Stomach (tissue), 9 donors: ENCODE measurements around the gene COG7. TPM values are rescaled to one million over a fixed set of nuclear protein-coding genes. Genes with fewer than 3 reads are reported as not detected.

Experiments used
- DNase-seq, 2 donors: peaks; one replicate each; pipeline versions ENCODE4 v3.0.0 to v3.0.0-alpha.2; 2013 to 2019
- H3K27ac ChIP-seq, 5 donors: fragments of 200-600 bp in 4 of 5; sonication (generic) in 4 of 5; one replicate each; pipeline ENCODE4 v1.5.1; 2013 to 2019; ENCODE audit warnings: mild to moderate bottlenecking in 1 of 5, moderate library complexity in 1 of 5
- H3K27me3 ChIP-seq, 3 donors: fragments of 200-600 bp; sonication (generic); one replicate each; pipeline ENCODE4 v1.5.1; 2017 to 2019; ENCODE audit warnings: mixed run types in 1 of 3
- H3K36me3 ChIP-seq, 4 donors: fragments of 200-600 bp; sonication (generic); 1 replicate in 3 of 4; 2 replicates in 1 of 4; pipeline ENCODE4 v1.5.1; 2016 to 2019
- H3K4me1 ChIP-seq, 4 donors: fragments of 200-600 bp; sonication (generic); one replicate each; pipeline ENCODE4 v1.5.1; 2016 to 2019
- H3K4me3 ChIP-seq, 4 donors: fragments of 200-600 bp; sonication (generic) in 3 of 4; one replicate each; pipeline ENCODE4 v1.5.1; 2016 to 2019; ENCODE audit warnings: mild to moderate bottlenecking in 1 of 4
- H3K9me3 ChIP-seq, 4 donors: fragments of 200-600 bp; sonication (generic); one replicate each; pipeline ENCODE4 v1.5.1; 2016 to 2019
- EP300 ChIP-seq: sonication (generic); formaldehyde crosslinking; IDR thresholded peaks from one replicate; pipeline ENCODE4 v1.6.1; 2017; ENCODE audit warnings: antibody characterized with exemption
- POLR2A ChIP-seq, 4 donors: fragments of 450-650 bp; IDR thresholded peaks; one replicate each; pipeline ENCODE4 v1.6.1; 2016; ENCODE audit warnings: antibody characterized with exemption in 4 of 4, control low read depth in 2 of 4, mild to moderate bottlenecking in 1 of 4, moderate library complexity in 1 of 4
- POLR2AphosphoS5 ChIP-seq, 3 donors: sonication (generic); formaldehyde crosslinking; IDR thresholded peaks; one replicate each; pipeline ENCODE4 v1.6.1; 2016; ENCODE audit warnings: antibody characterized with exemption in 3 of 3
- WGBS, 5 donors: extraction: QIAGEN DNeasy Blood & Tissue Kit in 3 of 5; methylation state at CpG; one replicate each; pipeline versions ENCODE4 v1.1.5 to v1.1.7; 2013 to 2018; 5-methylcytosine and 5-hydroxymethylcytosine counted together
- intact Hi-C: fragments of 100-400 bp; cut with DNase I; formaldehyde crosslinking; loops from one replicate; pipeline ENCODE4 v1.15.1; 2023; ENCODE audit warnings: low total_unique reads
- polyA plus RNA-seq, 3 donors: library from polyadenylated mRNA; stranded (reverse); fragments of 200-250 nt; gene quantifications; one replicate each; pipeline ENCODE4 v1.2.3, GENCODE V29; 2013
- total RNA-seq, 5 donors: library from RNA; depleted of rRNA; stranded (reverse); fragments of >200 nt; gene quantifications; one replicate each; pipeline versions ENCODE4 v1.1.0 to v1.2.3, GENCODE V29; 2014 to 2016
- TF ChIP-seq, protein P1 (sequence below), 7 experiments: fragments of 450-650 bp in 4 of 7; fragments of 200-600 bp in 3 of 7; sonication (generic) in 3 of 7; IDR thresholded peaks; one replicate each; pipeline ENCODE4 v1.5.1; 2016 to 2019; ENCODE audit warnings: antibody characterized with exemption in 7 of 7, control low read depth in 2 of 7, mild to moderate bottlenecking in 1 of 7
- donor health status: healthy with polysubstance abuse.
- donor health status: Bipolar disorder and iron deficiency.
- donor health status: healthy.

Gene COG7
- total and polyA plus RNA-seq, 8 donors = 11.0 to 80.5 (median 27.7) TPM

DNA sequence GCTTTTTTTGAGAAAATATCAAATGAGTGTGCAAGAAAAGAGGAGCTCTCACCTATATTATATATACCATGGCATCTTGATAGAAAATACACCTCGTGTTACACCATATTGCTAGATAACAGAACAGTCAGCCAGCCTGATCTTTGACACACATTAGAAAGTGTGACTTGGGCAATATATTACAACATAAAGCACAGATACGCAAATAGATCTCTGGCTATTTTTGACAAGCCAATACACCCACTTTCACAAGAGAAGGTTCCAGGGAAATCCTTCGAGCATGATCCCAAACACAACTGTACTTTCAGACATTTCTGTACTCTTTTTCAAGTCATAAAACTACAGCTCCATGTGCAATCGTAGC is 47.9 kb upstream of the COG7 start:
- Histone ChIP-seq H3K4me1 (peaks cover 40 to 95% (median 80%) of the 10 kb centered on the region in 4 donors), H3K27me3 (no peaks in the 10 kb centered on the region), H3K36me3 (peaks cover 0 to 8% (median 7%) of the 10 kb centered on the region in 4 donors), H3K9me3 (no peaks in the 10 kb centered on the region), H3K4me3 (no peak overlapping the region), H3K27ac (peak overlapping the region in 3 of 5 donors; percentile 39 to 56 (median 55))
- TF ChIP-seq POLR2A (IDR thresholded peaks at IDR 0.05) (no peak), EP300 (no peak), POLR2AphosphoS5 (IDR thresholded peaks at IDR 0.05) (no peak)
- TF ChIP-seq, protein P1, sequence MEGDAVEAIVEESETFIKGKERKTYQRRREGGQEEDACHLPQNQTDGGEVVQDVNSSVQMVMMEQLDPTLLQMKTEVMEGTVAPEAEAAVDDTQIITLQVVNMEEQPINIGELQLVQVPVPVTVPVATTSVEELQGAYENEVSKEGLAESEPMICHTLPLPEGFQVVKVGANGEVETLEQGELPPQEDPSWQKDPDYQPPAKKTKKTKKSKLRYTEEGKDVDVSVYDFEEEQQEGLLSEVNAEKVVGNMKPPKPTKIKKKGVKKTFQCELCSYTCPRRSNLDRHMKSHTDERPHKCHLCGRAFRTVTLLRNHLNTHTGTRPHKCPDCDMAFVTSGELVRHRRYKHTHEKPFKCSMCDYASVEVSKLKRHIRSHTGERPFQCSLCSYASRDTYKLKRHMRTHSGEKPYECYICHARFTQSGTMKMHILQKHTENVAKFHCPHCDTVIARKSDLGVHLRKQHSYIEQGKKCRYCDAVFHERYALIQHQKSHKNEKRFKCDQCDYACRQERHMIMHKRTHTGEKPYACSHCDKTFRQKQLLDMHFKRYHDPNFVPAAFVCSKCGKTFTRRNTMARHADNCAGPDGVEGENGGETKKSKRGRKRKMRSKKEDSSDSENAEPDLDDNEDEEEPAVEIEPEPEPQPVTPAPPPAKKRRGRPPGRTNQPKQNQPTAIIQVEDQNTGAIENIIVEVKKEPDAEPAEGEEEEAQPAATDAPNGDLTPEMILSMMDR (IDR thresholded peaks at IDR 0.05) = no peak
- no peak for DNase-seq
- intact Hi-C loops = no loop called here
- 43 to 61% (median 53%) methylated on average over 4 of the region's 4 CpGs for WGBS, 5 donors

DNA sequence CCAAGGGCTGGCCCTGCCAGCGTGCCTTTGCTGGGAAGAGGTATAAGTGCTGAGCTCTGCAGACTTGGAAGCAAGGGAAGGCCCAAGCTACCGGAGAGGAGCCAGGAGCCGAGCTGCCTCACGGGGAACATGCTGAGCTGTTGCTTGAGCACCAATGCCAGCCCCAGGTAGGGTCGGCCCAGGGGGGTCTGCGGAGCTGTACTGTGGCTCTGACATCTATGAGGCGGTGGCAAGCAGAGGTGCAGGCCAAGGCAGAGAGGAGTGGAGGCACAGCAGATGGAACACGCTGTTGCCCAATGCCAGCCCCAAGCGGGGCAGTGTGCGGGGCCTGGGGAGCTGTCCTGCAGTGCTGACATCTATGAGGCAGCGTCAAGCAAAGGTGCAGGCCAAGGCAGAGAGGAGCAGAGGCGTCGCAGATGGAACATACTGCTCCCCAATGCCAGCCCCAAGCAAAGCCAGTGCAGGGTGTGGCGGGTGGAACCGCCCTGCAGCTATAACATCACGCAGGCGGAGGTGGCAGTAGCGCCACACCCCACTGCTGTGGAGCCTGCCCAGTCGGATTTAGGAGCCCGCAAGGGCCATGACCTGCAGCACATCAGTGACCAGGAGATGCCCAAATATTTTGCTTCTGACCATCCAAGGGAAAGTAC is 47.3 kb upstream of the COG7 start:
- Histone ChIP-seq H3K27me3 (no peaks in the 10 kb centered on the region), H3K4me1 (peaks cover 40 to 90% (median 76%) of the 10 kb centered on the region in 4 donors), H3K4me3 (no peak overlapping the region), H3K36me3 (peaks cover 2 to 13% (median 12%) of the 10 kb centered on the region in 4 donors), H3K9me3 (no peaks in the 10 kb centered on the region), H3K27ac (peak overlapping the region in 4 of 5 donors; percentile 3 to 56 (median 47))
- WGBS, 5 donors = 78 to 93% (median 87%) methylated on average over 18 to 20 of the region's 20 CpGs
- TF ChIP-seq, protein P1 (IDR thresholded peaks at IDR 0.05) = no peak
- TF ChIP-seq POLR2AphosphoS5 (IDR thresholded peaks at IDR 0.05) (no peak), EP300 (no peak), POLR2A (IDR thresholded peaks at IDR 0.05) (no peak)
- peak; percentile 43 to 64 for DNase-seq
- intact Hi-C loops = no loop called here

DNA sequence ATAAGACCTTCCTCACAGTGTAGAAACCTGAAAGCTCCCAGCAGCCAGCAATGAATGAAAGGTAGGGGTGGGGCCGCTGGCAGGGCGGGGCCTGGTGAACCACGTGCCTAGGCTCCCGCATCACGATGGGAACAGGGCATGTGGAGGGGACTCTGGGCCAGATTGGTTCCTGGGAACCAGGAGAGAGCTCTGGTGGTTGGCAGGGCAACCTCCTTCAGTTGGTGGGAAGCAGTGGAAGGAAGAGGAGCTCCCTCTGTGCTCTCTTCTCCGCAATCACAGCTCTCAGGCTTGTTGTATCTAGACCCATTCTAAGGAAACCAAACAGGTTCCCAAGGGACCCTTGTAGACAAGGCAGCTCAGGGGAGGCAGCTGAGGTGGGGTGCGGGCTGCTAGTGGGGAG is 46.8 kb upstream of the COG7 start:
- intact Hi-C loops = no loop called here
- Histone ChIP-seq H3K4me3 (no peak overlapping the region), H3K27me3 (no peaks in the 10 kb centered on the region), H3K4me1 (peaks cover 37 to 84% (median 71%) of the 10 kb centered on the region in 4 donors), H3K27ac (peak overlapping the region in 4 of 5 donors; percentile 3 to 56 (median 47)), H3K36me3 (peaks cover 5 to 18% (median 18%) of the 10 kb centered on the region in 4 donors), H3K9me3 (no peaks in the 10 kb centered on the region)
- peak in 1 of 2 donors; percentile 27 for DNase-seq
- 71 to 82% (median 73%) methylated on average over 7 of the region's 7 CpGs for WGBS, 5 donors
- no peak for TF ChIP-seq POLR2A (IDR thresholded peaks at IDR 0.05)
- TF ChIP-seq EP300 = no peak
- TF ChIP-seq POLR2AphosphoS5 (IDR thresholded peaks at IDR 0.05) = no peak
- TF ChIP-seq, protein P1 (IDR thresholded peaks at IDR 0.05) = no peak

DNA sequence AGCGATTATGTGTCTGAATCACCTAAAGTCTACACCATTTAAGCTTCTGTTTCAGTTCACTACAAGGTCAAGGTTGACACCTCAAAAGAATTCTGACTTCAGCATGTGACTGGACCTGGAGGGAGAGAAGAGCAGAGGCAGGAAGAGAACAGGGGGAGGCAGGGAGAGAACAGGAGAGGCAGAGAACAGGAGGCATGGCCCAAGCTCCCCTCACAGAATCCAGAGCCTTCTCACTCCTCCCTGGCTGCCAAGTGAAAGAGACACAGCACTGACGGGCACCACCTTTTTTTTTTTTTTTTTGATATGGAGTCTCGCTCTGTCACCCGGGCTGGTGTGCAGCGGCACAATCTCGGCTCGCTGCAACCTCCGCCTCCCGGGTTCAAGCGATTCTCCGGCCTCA is 45.9 kb upstream of the COG7 start:
- no peak for DNase-seq
- H3K36me3 ChIP-seq = peaks cover 15 to 28% (median 27%) of the 10 kb centered on the region in 4 donors
- peak overlapping the region in 1 of 5 donors; percentile 39 for H3K27ac ChIP-seq
- no peaks in the 10 kb centered on the region for H3K27me3 ChIP-seq
- TF ChIP-seq EP300 = no peak
- no peak for TF ChIP-seq POLR2AphosphoS5 (IDR thresholded peaks at IDR 0.05)
- TF ChIP-seq, protein P1 (IDR thresholded peaks at IDR 0.05) = no peak
- no peak for TF ChIP-seq POLR2A (IDR thresholded peaks at IDR 0.05)
- 85 to 93% (median 90%) methylated on average over 11 of the region's 11 CpGs for WGBS, 5 donors
- no peak overlapping the region for H3K4me3 ChIP-seq
- H3K9me3 ChIP-seq = no peaks in the 10 kb centered on the region
- peaks cover 28 to 75% (median 61%) of the 10 kb centered on the region in 4 donors for H3K4me1 ChIP-seq
- intact Hi-C loops = no loop called here
